ENCODE measurements around the gene SMIM21. TPM values are rescaled to one million over a fixed set of nuclear protein-coding genes. Genes with fewer than 3 reads are reported as not detected.

SMIM21 gene
- total RNA-seq, 1 donor from 2014 or later: not detected

DNA sequence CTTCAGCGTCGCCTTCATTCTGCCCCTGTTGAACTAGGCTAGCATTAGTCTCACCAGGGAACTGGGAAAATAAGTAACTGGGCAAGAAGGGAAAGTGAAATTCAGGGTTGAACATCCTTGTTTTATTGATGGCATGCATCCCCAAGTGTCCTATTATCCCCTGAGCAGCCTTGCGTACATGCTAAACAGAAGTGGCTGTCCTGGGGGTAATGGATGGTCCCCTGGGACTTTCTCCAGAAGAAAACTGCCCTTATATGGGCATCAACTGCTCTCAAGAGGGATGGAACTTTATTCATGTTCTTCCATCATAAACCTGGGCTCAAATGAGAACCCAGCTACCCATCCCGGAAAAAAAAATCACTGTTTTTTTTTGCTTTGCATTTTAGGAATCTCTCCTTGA, 11.8 kb upstream of the SMIM21 start:
- TF ChIP-seq, protein P1, sequence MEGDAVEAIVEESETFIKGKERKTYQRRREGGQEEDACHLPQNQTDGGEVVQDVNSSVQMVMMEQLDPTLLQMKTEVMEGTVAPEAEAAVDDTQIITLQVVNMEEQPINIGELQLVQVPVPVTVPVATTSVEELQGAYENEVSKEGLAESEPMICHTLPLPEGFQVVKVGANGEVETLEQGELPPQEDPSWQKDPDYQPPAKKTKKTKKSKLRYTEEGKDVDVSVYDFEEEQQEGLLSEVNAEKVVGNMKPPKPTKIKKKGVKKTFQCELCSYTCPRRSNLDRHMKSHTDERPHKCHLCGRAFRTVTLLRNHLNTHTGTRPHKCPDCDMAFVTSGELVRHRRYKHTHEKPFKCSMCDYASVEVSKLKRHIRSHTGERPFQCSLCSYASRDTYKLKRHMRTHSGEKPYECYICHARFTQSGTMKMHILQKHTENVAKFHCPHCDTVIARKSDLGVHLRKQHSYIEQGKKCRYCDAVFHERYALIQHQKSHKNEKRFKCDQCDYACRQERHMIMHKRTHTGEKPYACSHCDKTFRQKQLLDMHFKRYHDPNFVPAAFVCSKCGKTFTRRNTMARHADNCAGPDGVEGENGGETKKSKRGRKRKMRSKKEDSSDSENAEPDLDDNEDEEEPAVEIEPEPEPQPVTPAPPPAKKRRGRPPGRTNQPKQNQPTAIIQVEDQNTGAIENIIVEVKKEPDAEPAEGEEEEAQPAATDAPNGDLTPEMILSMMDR (IDR thresholded peaks at IDR 0.05; ENCODE audit: unreplicated experiment): no peak
- H3K27me3 Mint-ChIP-seq (ENCODE audit: low read depth): peaks cover 7% of the 10 kb centered on the region
- H3K4me3 Mint-ChIP-seq: no peak overlapping the region
- H3K4me1 Mint-ChIP-seq: peaks cover 15% of the 10 kb centered on the region
- no peaks in the 10 kb centered on the region for H3K9me3 Mint-ChIP-seq
- no peaks in the 10 kb centered on the region for H3K36me3 Mint-ChIP-seq
- no peak for DNase-seq (ENCODE audit: low spot score in 2 of 2, unreplicated experiment in 2 of 2)
- no peak overlapping the region for H3K27ac Mint-ChIP-seq

DNA sequence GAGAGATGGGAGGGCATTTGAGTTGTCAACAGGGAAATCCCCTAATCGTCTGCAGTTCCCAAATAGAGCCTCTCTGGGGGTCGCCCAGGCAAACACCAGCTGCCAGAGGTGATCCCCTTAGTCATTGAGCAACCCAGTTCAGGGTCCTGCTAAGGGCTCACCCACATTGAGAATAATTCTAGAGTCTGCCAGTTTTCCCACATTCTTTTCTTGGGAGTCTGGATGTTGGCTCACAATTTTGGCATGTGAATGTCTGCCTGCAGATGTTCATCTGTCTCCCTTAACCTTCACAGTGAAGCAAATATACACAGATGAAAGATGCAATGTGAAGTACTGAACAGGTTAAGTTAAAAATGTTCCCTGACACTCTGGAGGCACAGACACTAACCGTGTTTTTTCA, 11.4 kb upstream of the SMIM21 start:
- TF ChIP-seq, protein P1 (IDR thresholded peaks at IDR 0.05; ENCODE audit: unreplicated experiment): no peak
- Mint-ChIP-seq H3K36me3 (no peaks in the 10 kb centered on the region), H3K9me3 (no peaks in the 10 kb centered on the region), H3K4me3 (no peak overlapping the region), H3K27ac (no peak overlapping the region), H3K27me3 (ENCODE audit: low read depth) (peaks cover 7% of the 10 kb centered on the region), H3K4me1 (peaks cover 15% of the 10 kb centered on the region)
- DNase-seq (ENCODE audit: low spot score in 2 of 2, unreplicated experiment in 2 of 2): no peak

DNA sequence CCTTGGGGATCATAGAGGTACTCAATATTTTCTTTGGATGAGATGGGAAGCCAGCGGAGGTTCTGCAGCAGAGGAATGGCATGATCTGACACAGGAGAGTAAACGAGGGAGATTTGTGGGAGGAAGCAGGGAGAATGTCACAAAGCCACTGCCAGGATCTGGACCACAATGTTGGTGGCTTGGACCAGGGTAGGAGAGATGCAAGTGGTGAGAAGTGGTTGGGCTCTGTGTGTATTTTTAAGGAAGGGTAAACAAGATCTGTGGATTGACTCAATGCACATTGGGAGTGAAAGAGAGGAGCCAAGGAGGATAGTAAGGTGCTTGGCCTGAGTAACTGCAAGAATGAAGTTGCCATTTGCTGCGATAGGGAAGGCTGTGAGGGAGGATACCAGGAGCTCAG, 10.5 kb upstream of the SMIM21 start:
- Mint-ChIP-seq H3K27me3 (ENCODE audit: low read depth) (peaks cover 7% of the 10 kb centered on the region), H3K9me3 (no peaks in the 10 kb centered on the region), H3K36me3 (no peaks in the 10 kb centered on the region), H3K4me3 (no peak overlapping the region), H3K27ac (no peak overlapping the region), H3K4me1 (peaks cover 17% of the 10 kb centered on the region)
- no peak for DNase-seq (ENCODE audit: low spot score in 2 of 2, unreplicated experiment in 2 of 2)
- TF ChIP-seq, protein P1 (IDR thresholded peaks at IDR 0.05; ENCODE audit: unreplicated experiment): no peak

DNA sequence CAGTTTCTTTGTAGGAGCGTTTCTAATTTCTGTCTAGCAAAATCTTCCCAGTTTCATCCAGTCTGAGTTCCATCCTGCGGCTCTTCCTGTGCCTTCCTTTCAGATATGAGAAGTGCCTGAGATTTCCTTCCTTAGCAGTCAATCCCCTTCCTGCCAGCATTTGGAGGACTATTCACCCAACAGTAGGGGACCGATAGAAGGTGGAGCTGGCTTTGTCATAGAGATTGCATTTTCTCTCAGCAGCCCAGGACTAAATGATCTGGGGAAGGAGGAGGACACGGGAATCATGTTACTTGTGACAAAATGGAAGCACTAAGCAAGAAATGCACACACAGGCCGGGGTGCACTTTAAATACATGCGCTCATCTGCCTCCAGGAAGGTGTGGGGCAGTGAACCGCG, 5.6 kb upstream of the SMIM21 start:
- H3K27ac Mint-ChIP-seq: no peak overlapping the region
- no peak overlapping the region for H3K4me3 Mint-ChIP-seq
- DNase-seq (ENCODE audit: low spot score in 2 of 2, unreplicated experiment in 2 of 2): no peak
- H3K9me3 Mint-ChIP-seq: no peaks in the 10 kb centered on the region
- peaks cover 10% of the 10 kb centered on the region for H3K27me3 Mint-ChIP-seq (ENCODE audit: low read depth)
- TF ChIP-seq, protein P1 (IDR thresholded peaks at IDR 0.05; ENCODE audit: unreplicated experiment): no peak
- H3K4me1 Mint-ChIP-seq: peaks cover 9% of the 10 kb centered on the region
- no peaks in the 10 kb centered on the region for H3K36me3 Mint-ChIP-seq

DNA sequence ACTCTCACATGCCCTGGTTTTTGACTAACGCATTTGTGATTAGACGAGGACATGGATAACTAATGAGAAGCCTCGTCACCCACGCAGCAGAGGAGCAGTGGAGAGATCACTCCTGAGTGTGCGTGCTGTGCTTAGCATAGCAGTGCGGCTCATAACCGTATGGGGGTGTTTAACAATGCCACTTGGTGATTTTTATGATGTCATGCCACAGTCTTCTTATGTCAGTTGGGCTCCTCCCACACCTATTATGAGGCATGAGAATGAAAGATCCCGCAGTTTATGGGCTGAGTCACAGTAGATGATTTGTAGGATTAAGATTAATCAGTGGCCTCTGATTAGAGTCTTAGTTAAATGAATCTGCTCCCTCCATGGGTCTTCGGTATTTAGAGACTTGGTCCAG, 2.5 kb upstream of the SMIM21 start:
- peaks cover 16% of the 10 kb centered on the region for H3K27me3 Mint-ChIP-seq (ENCODE audit: low read depth)
- no peak for DNase-seq (ENCODE audit: low spot score in 2 of 2, unreplicated experiment in 2 of 2)
- H3K4me3 Mint-ChIP-seq: no peak overlapping the region
- no peak overlapping the region for H3K27ac Mint-ChIP-seq
- no peaks in the 10 kb centered on the region for H3K36me3 Mint-ChIP-seq
- no peaks in the 10 kb centered on the region for H3K9me3 Mint-ChIP-seq
- peaks cover 9% of the 10 kb centered on the region for H3K4me1 Mint-ChIP-seq
- TF ChIP-seq, protein P1 (IDR thresholded peaks at IDR 0.05; ENCODE audit: unreplicated experiment): no peak

DNA sequence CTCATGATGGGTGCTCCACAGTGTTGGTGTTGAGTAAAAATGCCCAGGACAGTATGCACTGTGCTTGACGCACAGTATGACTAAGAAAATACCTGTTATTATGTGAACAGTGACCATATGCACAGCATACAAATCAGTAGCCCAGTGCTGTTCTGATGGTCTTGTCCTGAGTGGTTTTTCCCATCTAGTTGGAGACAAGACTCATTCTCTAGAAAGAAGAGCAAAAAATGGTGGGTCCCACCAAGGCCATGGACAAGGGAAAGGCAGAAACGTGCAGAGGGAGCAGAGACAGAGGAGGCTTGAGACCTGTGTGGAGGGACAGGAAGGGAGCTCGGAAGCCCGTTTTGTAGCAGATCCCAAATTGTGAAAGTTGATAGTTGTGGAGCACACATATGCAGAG, 987 bp upstream of the SMIM21 start:
- Mint-ChIP-seq H3K4me1 (peaks cover 9% of the 10 kb centered on the region), H3K36me3 (no peaks in the 10 kb centered on the region), H3K27me3 (ENCODE audit: low read depth) (peaks cover 12% of the 10 kb centered on the region), H3K4me3 (no peak overlapping the region), H3K9me3 (no peaks in the 10 kb centered on the region), H3K27ac (no peak overlapping the region)
- TF ChIP-seq, protein P1 (IDR thresholded peaks at IDR 0.05; ENCODE audit: unreplicated experiment): no peak
- DNase-seq (ENCODE audit: low spot score in 2 of 2, unreplicated experiment in 2 of 2): no peak
